ENCODE data around the gene EXOC3L4.
A peak's percentile ranks its signal among the peaks of the same experiment; 100 is the strongest.

Gene EXOC3L4

GRCh38 chr14:103099081-103099732, 4.7 kb downstream of the EXOC3L4 start:
- H3K4me1 ChIP-seq (ENCODE audit: control insufficient read depth, insufficient read depth, low read length): no peaks in the 10 kb centered on the region
- H3K27me3 ChIP-seq (ENCODE audit: control insufficient read depth, insufficient read depth, low read length): peaks cover 18% of the 10 kb centered on the region
- H3K4me3 ChIP-seq (ENCODE audit: low read length): no peak overlapping the region
- H3K27ac ChIP-seq (ENCODE audit: low read depth, low read length): no peak overlapping the region
- H3K9ac ChIP-seq (ENCODE audit: low read length): no peak overlapping the region
- no peaks in the 10 kb centered on the region for H3K36me3 ChIP-seq (ENCODE audit: control insufficient read depth, insufficient read depth, low read length)

GRCh38 chr14:103099733-103100280, 5.3 kb downstream of the EXOC3L4 start:
- Histone ChIP-seq H3K4me3 (ENCODE audit: low read length) (no peak overlapping the region), H3K27me3 (ENCODE audit: control insufficient read depth, insufficient read depth, low read length) (peaks cover 23% of the 10 kb centered on the region), H3K36me3 (ENCODE audit: control insufficient read depth, insufficient read depth, low read length) (no peaks in the 10 kb centered on the region), H3K9ac (ENCODE audit: low read length) (no peak overlapping the region), H3K27ac (ENCODE audit: low read depth, low read length) (no peak overlapping the region), H3K4me1 (ENCODE audit: control insufficient read depth, insufficient read depth, low read length) (no peaks in the 10 kb centered on the region)

- H3K36me3 ChIP-seq (ENCODE audit: control insufficient read depth, insufficient read depth, low read length): no peaks in the 10 kb centered on the region
- H3K27me3 ChIP-seq (ENCODE audit: control insufficient read depth, insufficient read depth, low read length): peaks cover 23% of the 10 kb centered on the region
- no peaks in the 10 kb centered on the region for H3K4me1 ChIP-seq (ENCODE audit: control insufficient read depth, insufficient read depth, low read length)
- no peak overlapping the region for H3K4me3 ChIP-seq (ENCODE audit: low read length)
- H3K9ac ChIP-seq (ENCODE audit: low read length): no peak overlapping the region
- H3K27ac ChIP-seq (ENCODE audit: low read depth, low read length): no peak overlapping the region
Measured at GRCh38 chr14:103100281-103101121, 6.0 kb downstream of the EXOC3L4 start.

GRCh38 chr14:103101257-103101962, 6.9 kb downstream of the EXOC3L4 start:
- peaks cover 23% of the 10 kb centered on the region for H3K27me3 ChIP-seq (ENCODE audit: control insufficient read depth, insufficient read depth, low read length)
- no peaks in the 10 kb centered on the region for H3K4me1 ChIP-seq (ENCODE audit: control insufficient read depth, insufficient read depth, low read length)
- no peak overlapping the region for H3K27ac ChIP-seq (ENCODE audit: low read depth, low read length)
- H3K9ac ChIP-seq (ENCODE audit: low read length): no peak overlapping the region
- H3K36me3 ChIP-seq (ENCODE audit: control insufficient read depth, insufficient read depth, low read length): no peaks in the 10 kb centered on the region
- H3K4me3 ChIP-seq (ENCODE audit: low read length): no peak overlapping the region

- Histone ChIP-seq H3K4me3 (ENCODE audit: low read length) (no peak overlapping the region), H3K36me3 (ENCODE audit: control insufficient read depth, insufficient read depth, low read length) (no peaks in the 10 kb centered on the region), H3K4me1 (ENCODE audit: control insufficient read depth, insufficient read depth, low read length) (no peaks in the 10 kb centered on the region), H3K27ac (ENCODE audit: low read depth, low read length) (no peak overlapping the region), H3K27me3 (ENCODE audit: control insufficient read depth, insufficient read depth, low read length) (peaks cover 23% of the 10 kb centered on the region), H3K9ac (ENCODE audit: low read length) (no peak overlapping the region)
Measured at GRCh38 chr14:103101963-103102688, 7.6 kb downstream of the EXOC3L4 start.

GRCh38 chr14:103102689-103103260, 8.2 kb downstream of the EXOC3L4 start:
- H3K27me3 ChIP-seq (ENCODE audit: control insufficient read depth, insufficient read depth, low read length): peaks cover 23% of the 10 kb centered on the region
- H3K4me1 ChIP-seq (ENCODE audit: control insufficient read depth, insufficient read depth, low read length): no peaks in the 10 kb centered on the region
- no peak overlapping the region for H3K4me3 ChIP-seq (ENCODE audit: low read length)
- no peak overlapping the region for H3K9ac ChIP-seq (ENCODE audit: low read length)
- no peak overlapping the region for H3K27ac ChIP-seq (ENCODE audit: low read depth, low read length)
- H3K36me3 ChIP-seq (ENCODE audit: control insufficient read depth, insufficient read depth, low read length): no peaks in the 10 kb centered on the region

- Histone ChIP-seq H3K4me1 (ENCODE audit: control insufficient read depth, insufficient read depth, low read length) (no peaks in the 10 kb centered on the region), H3K27me3 (ENCODE audit: control insufficient read depth, insufficient read depth, low read length) (peaks cover 23% of the 10 kb centered on the region), H3K4me3 (ENCODE audit: low read length) (peak overlapping the region; percentile 1), H3K9ac (ENCODE audit: low read length) (no peak overlapping the region), H3K27ac (ENCODE audit: low read depth, low read length) (no peak overlapping the region), H3K36me3 (ENCODE audit: control insufficient read depth, insufficient read depth, low read length) (no peaks in the 10 kb centered on the region)
Measured at GRCh38 chr14:103103461-103104388, 9.2 kb downstream of the EXOC3L4 start.

GRCh38 chr14:103104389-103104653, 9.8 kb downstream of the EXOC3L4 start:
- H3K9ac ChIP-seq (ENCODE audit: low read length): no peak overlapping the region
- H3K4me1 ChIP-seq (ENCODE audit: control insufficient read depth, insufficient read depth, low read length): no peaks in the 10 kb centered on the region
- H3K36me3 ChIP-seq (ENCODE audit: control insufficient read depth, insufficient read depth, low read length): no peaks in the 10 kb centered on the region
- H3K27me3 ChIP-seq (ENCODE audit: control insufficient read depth, insufficient read depth, low read length): peaks cover 23% of the 10 kb centered on the region
- no peak overlapping the region for H3K27ac ChIP-seq (ENCODE audit: low read depth, low read length)
- no peak overlapping the region for H3K4me3 ChIP-seq (ENCODE audit: low read length)

- H3K4me1 ChIP-seq (ENCODE audit: control insufficient read depth, insufficient read depth, low read length): no peaks in the 10 kb centered on the region
- peaks cover 23% of the 10 kb centered on the region for H3K27me3 ChIP-seq (ENCODE audit: control insufficient read depth, insufficient read depth, low read length)
- H3K9ac ChIP-seq (ENCODE audit: low read length): no peak overlapping the region
- H3K4me3 ChIP-seq (ENCODE audit: low read length): no peak overlapping the region
- no peak overlapping the region for H3K27ac ChIP-seq (ENCODE audit: low read depth, low read length)
- no peaks in the 10 kb centered on the region for H3K36me3 ChIP-seq (ENCODE audit: control insufficient read depth, insufficient read depth, low read length)
Measured at GRCh38 chr14:103104654-103105452, 10.3 kb downstream of the EXOC3L4 start.

GRCh38 chr14:103105580-103106150, 11.1 kb downstream of the EXOC3L4 start:
- Histone ChIP-seq H3K27ac (ENCODE audit: low read depth, low read length) (no peak overlapping the region), H3K4me1 (ENCODE audit: control insufficient read depth, insufficient read depth, low read length) (peaks cover 2% of the 10 kb centered on the region)

More at GRCh38 chr14:103105580-103106150, 11.1 kb downstream of the EXOC3L4 start:
- no peaks in the 10 kb centered on the region for H3K36me3 ChIP-seq (ENCODE audit: control insufficient read depth, insufficient read depth, low read length)
- H3K4me3 ChIP-seq (ENCODE audit: low read length): no peak overlapping the region
- no peak overlapping the region for H3K9ac ChIP-seq (ENCODE audit: low read length)
- H3K27me3 ChIP-seq (ENCODE audit: control insufficient read depth, insufficient read depth, low read length): peaks cover 23% of the 10 kb centered on the region

Measured in rectal smooth muscle tissue (tissue), 1 donor.